22Rv1 (cell line): ENCODE data around the gene CERK.
"Not testable (repeated sequence)": the region's sequence is repeated elsewhere in the genome, so short reads cannot be mapped to it uniquely, and the experiment has no call there.

Experiments
- CTCF ChIP-seq: fragments of 450-650 bp; IDR thresholded peaks from 2 replicates; pipeline ENCODE4 v1.5.1; 2017; ENCODE audit warnings: mild to moderate bottlenecking
- ZFX ChIP-seq: fragments of 450-650 bp; IDR thresholded peaks from 2 replicates; pipeline ENCODE4 v1.6.1; 2017; ENCODE audit warnings: antibody characterized with exemption, borderline replicate concordance

- not testable (repeated sequence) for TF ChIP-seq CTCF, ZFX
These were observed 89.7 kb downstream of the CERK start for GRCh38 chr22:46648225-46648820.
